Hepatocyte (in vitro differentiated cells): Measurements from ENCODE around the gene ANKRD28. TPM values are rescaled to one million over a fixed set of nuclear protein-coding genes. Genes with fewer than 3 reads are reported as not detected.

ENCODE experiments used
- DNase-seq: peaks from one replicate; pipeline ENCODE4 v3.0.0-alpha.2; 2016; ENCODE audit warnings: low spot score
- H2AFZ ChIP-seq: fragments of 200-600 bp; sonication (generic); 2 replicates; pipeline ENCODE4 v1.6.0; 2016; ENCODE audit warnings: antibody characterized with exemption, mild to moderate bottlenecking
- H3K27ac ChIP-seq: fragments of 200-600 bp; sonication (generic); 2 replicates; pipeline ENCODE4 v1.5.1; 2016; ENCODE audit warnings: mild to moderate bottlenecking
- H3K27me3 ChIP-seq: fragments of 200-600 bp; sonication (generic); 2 replicates; pipeline ENCODE4 v1.6.1; 2016
- H3K36me3 ChIP-seq: fragments of 200-600 bp; sonication (generic); replicated peaks from 2 replicates; pipeline ENCODE4 v1.5.1; 2016; ENCODE audit warnings: low read depth; ENCODE audit not compliant: insufficient read depth
- H3K4me1 ChIP-seq: fragments of 200-600 bp; sonication (generic); 2 replicates; pipeline ENCODE4 v1.5.1; 2016; ENCODE audit warnings: mild to moderate bottlenecking, moderate library complexity; ENCODE audit not compliant: insufficient read depth
- H3K4me2 ChIP-seq: fragments of 200-600 bp; sonication (generic); 2 replicates; pipeline ENCODE4 v1.6.0; 2016
- H3K4me3 ChIP-seq: fragments of 200-600 bp; sonication (generic); 2 replicates; pipeline ENCODE4 v1.5.1; 2016; ENCODE audit warnings: mild to moderate bottlenecking
- H3K79me2 ChIP-seq: fragments of 200-600 bp; sonication (generic); 2 replicates; pipeline ENCODE4 v1.6.0; 2017; ENCODE audit warnings: mild to moderate bottlenecking
- H3K9me2 ChIP-seq: fragments of 200-600 bp; sonication (generic); replicated peaks from 2 replicates; pipeline ENCODE4 v1.6.0; 2017; ENCODE audit warnings: mild to moderate bottlenecking; ENCODE audit not compliant: insufficient read depth
- H3K9me3 ChIP-seq: fragments of 200-600 bp; sonication (generic); 2 replicates; pipeline ENCODE4 v1.5.1; 2016; ENCODE audit warnings: low read depth, mild to moderate bottlenecking
- H4K20me1 ChIP-seq: fragments of 200-600 bp; sonication (generic); 2 replicates; pipeline ENCODE4 v1.6.0; 2016; ENCODE audit warnings: mild to moderate bottlenecking; ENCODE audit not compliant: insufficient read depth, poor library complexity, severe bottlenecking
- CTCF ChIP-seq: fragments of 200-600 bp; sonication (generic); IDR thresholded peaks from 2 replicates; pipeline ENCODE4 v1.5.1; 2016; ENCODE audit warnings: antibody characterized with exemption, mild to moderate bottlenecking; ENCODE audit not compliant: poor library complexity
- EZH2 ChIP-seq: fragments of 200-600 bp; sonication (generic); IDR thresholded peaks from 2 replicates; pipeline ENCODE4 v1.6.1; 2016; ENCODE audit warnings: antibody characterized with exemption, mild to moderate bottlenecking, borderline replicate concordance
- EZH2phosphoT487 ChIP-seq: fragments of 200-600 bp; sonication (generic); IDR thresholded peaks from one replicate; pipeline ENCODE4 v1.6.1; 2018; ENCODE audit warnings: antibody characterized with exemption, mild to moderate bottlenecking, low read depth, moderate library complexity; ENCODE audit not compliant: unreplicated experiment, severe bottlenecking
- WGBS: methylation state at CpG from one replicate; pipeline ENCODE4 v1.1.6; 2016; ENCODE audit warnings: low lambda C conversion rate; ENCODE audit errors: missing lambda C conversion rate; 5-methylcytosine and 5-hydroxymethylcytosine counted together
- polyA plus RNA-seq: library from polyadenylated mRNA; unstranded; fragments of >200 nt; fragmentation: Nextera tagmentation; extraction: Ambion mirVana; gene quantifications from 2 replicates; pipeline ENCODE4 v1.2.1, GENCODE V29; 2016
- total RNA-seq: library from RNA; depleted of rRNA; stranded (reverse); fragments of >200 nt; gene quantifications from 2 replicates; pipeline ENCODE4 v1.2.3, GENCODE V29; 2014

ANKRD28 gene
- total and polyA plus RNA-seq, 2 experiments from 2014 or later: 12.3 to 40.6 TPM

GRCh38 chr3:15796771-15797641 is 773 bp downstream of the ANKRD28 start:
- Histone ChIP-seq H3K9me2 (no peaks in the 10 kb centered on the region), H3K36me3 (no peaks in the 10 kb centered on the region), H3K4me1 (peaks cover 9% of the 10 kb centered on the region), H3K27ac (peak overlapping the region; percentile 86), H4K20me1 (no peaks in the 10 kb centered on the region), H3K27me3 (no peaks in the 10 kb centered on the region), H3K4me3 (peak overlapping the region; percentile 12), H2AFZ (no peak overlapping the region), H3K4me2 (peak overlapping the region; percentile 74), H3K9me3 (no peaks in the 10 kb centered on the region), H3K79me2 (peaks cover 66% of the 10 kb centered on the region)
- 25% methylated on average over 5 of the region's 5 CpGs for WGBS
- peak; percentile 20 for DNase-seq
- no peak for TF ChIP-seq EZH2phosphoT487
- TF ChIP-seq EZH2: no peak
- TF ChIP-seq CTCF: no peak

GRCh38 chr3:15796331-15796730 is 1.4 kb downstream of the ANKRD28 start:
- peak overlapping the region; percentile 86 for H3K27ac ChIP-seq
- TF ChIP-seq EZH2: no peak
- no peak for TF ChIP-seq CTCF
- TF ChIP-seq EZH2phosphoT487: no peak
- peak overlapping the region; percentile 74 for H3K4me2 ChIP-seq
- H3K4me3 ChIP-seq: peak overlapping the region; percentile 19
- no peaks in the 10 kb centered on the region for H3K27me3 ChIP-seq
- peaks cover 9% of the 10 kb centered on the region for H3K4me1 ChIP-seq
- no peaks in the 10 kb centered on the region for H3K9me2 ChIP-seq
- H3K79me2 ChIP-seq: peaks cover 68% of the 10 kb centered on the region
- 38% methylated on average over 2 of the region's 2 CpGs for WGBS
- H4K20me1 ChIP-seq: no peaks in the 10 kb centered on the region
- no peaks in the 10 kb centered on the region for H3K36me3 ChIP-seq
- H2AFZ ChIP-seq: no peak overlapping the region
- no peak for DNase-seq
- H3K9me3 ChIP-seq: no peaks in the 10 kb centered on the region

GRCh38 chr3:15795651-15796308 is 2.0 kb downstream of the ANKRD28 start:
- TF ChIP-seq EZH2phosphoT487: no peak
- no peak for TF ChIP-seq CTCF
- TF ChIP-seq EZH2: no peak
- Histone ChIP-seq H3K79me2 (peaks cover 72% of the 10 kb centered on the region), H3K9me2 (no peaks in the 10 kb centered on the region), H3K4me2 (peak overlapping the region; percentile 74), H3K4me1 (peaks cover 9% of the 10 kb centered on the region), H2AFZ (no peak overlapping the region), H3K36me3 (no peaks in the 10 kb centered on the region), H3K4me3 (peak overlapping the region; percentile 19), H3K27me3 (no peaks in the 10 kb centered on the region), H4K20me1 (no peaks in the 10 kb centered on the region), H3K27ac (peak overlapping the region; percentile 86), H3K9me3 (no peaks in the 10 kb centered on the region)
- no peak for DNase-seq
- 69% methylated on average over 4 of the region's 4 CpGs for WGBS
